NCI-H146 treated with DMSO at 0.1 percent for 48 hours (cell line): ENCODE measurements around the gene NAA35.
"Not testable (repeated sequence)": the region's sequence is repeated elsewhere in the genome, so short reads cannot be mapped to it uniquely, and the experiment has no call there.

Source experiments
- DNase-seq: peaks from one replicate; lab custom pipeline; 2025; ENCODE audit not compliant: unreplicated experiment; lab: John Stamatoyannopoulos, UW

The NAA35 gene

DNA sequence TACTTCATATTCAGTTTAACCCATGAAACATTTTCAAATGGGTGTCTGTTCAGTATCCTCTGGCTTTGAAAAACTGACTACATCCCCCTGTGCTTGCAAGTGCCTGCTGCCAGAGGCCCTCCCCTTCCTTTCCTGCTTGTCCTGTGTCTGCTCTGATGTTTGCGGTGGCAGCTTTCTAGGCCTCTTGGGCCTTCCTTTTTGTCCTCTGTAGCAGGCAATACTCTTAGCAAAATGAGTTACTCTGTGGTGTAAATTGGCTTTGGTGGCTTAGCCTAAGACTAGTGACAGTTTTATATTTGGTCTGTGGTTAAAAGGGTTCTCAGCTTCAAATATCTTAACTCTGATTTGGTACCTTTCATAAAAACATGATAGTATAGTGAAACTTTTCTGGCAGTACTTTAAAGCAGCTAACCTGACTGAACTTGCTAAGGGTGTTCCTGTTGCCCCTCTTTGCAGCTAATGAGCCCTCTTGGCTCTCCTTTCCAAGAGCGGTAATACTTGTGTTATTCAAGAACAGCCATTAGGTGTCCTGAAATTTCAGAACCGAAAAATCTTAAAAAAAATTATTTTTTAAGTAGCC is 81.8 kb downstream of the NAA35 start:
- DNase-seq = no peak

DNA sequence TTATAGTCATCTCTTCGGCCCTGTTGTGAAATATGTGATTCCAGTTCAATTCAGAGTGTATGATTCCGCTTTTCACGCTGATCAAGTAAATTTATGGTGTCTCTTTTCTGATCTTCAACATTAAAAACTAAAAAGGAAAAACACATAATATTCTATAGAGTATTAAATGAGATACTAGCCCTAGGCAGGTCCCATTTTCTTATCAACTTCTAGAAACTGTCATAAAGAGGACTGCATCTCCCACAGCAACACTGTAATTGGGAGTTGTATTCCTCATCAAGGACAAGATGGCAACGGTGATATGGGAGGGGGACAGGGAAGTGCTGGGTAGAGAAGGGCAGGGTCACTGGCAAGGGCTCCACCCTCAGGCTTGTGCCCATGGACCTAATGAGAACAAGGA is 86.8 kb downstream of the NAA35 start:
- DNase-seq = no peak

- DNase-seq = peak; percentile 11
Observed at GRCh38 chr9:86034863-86035734, 94.2 kb downstream of the NAA35 start.

GRCh38 chr9:86035827-86036440 is 95.0 kb downstream of the NAA35 start:
- peak; percentile 60 for DNase-seq

- no peak for DNase-seq
Observed at GRCh38 chr9:86036555-86036954, 95.6 kb downstream of the NAA35 start.

DNA sequence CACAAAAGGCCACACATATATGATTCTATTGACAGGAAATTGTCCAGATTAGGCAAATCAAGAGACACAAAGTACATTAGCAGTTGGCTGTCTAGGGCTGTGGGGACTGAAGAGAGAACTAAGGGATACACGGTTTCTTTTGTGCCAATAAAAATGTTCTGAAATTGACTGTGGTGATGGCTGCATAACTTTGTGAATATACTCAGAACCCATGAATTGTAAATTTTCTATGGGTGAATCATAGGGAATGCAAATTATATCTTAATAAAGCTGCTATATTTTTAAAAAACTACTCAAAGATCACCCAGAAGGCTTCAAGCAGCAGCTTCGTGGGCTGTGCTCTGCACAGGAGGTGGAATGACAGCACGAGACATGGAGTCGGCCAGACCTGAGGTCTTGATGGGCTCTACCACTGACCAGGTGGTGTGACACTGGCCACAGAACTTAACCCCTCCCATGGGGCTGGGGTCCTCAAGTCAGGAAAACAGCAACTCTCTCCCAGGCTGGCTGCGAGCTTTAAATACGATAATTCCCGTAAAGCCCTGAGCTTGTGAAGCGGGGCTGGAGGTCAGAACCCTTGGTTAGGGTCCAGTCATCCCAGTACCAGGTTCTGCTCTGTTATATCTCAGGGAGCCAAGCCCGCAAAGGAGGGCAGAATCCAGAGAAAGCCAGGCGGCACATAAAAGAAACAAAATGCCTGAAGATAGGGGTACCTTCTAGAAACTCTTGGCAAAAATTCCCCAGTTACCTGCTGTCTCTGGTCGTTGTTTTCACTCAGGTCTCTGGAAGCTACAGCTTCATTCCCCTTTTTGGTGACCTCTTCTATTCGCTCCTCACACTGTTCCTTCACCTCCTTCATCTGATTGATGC is 99.3 kb downstream of the NAA35 start:
- DNase-seq = no peak

DNA sequence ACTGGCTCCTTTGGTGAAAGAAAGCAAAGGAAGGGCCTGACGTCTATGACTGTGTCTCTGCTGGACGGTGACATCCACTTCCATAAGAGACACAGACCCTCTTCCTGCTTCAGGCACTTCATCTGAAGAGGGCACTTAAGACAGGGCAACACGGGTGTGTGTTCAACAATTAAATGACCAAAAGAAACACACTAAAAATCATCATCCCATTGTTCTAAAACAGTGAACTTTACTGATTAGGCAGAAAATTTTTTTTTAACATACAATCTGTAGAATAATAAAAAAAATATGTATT is 99.9 kb downstream of the NAA35 start:
- DNase-seq = no peak

GRCh38 chr9:86041311-86041741 is 100.4 kb downstream of the NAA35 start:
- DNase-seq = no peak

GRCh38 chr9:86042199-86042978 is 101.4 kb downstream of the NAA35 start:
- no peak for DNase-seq

DNA sequence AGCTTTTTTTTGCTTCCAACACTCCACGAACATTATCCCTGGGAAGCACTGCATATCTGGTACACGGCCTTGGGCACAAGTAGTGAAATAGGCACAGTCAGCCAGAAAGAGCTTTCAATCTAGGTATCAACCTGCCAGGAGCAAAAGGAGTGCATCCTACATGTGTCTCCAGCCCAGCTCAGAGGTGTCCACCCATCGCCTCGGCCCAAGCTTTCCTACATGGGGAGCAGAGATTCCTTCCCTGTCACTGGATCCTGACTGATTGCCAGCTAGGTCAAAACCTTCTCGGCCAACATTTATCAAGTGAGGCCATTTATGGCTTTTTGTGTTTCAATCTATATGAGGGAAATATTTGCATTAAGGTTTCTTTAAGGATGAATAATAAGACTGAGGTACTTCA is 102.6 kb downstream of the NAA35 start:
- no peak for DNase-seq

DNA sequence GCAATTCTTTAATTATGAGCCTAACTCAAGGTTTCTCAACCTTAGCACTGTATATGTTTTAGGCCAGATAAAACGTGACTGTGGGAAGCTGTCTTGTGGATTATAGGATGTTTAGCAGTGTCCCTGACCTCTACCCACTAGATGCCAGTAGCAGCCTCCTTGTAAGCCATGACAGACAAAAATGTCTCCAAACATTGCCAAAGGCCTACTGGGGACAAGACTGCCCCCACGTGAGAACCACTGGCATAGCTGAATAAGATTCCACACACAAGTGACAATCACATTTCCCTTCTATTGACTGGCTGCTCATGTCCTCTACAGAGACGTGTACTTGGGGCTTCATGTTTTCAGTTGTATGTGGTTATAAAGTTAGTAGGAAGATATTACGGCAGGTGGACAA is 103.1 kb downstream of the NAA35 start:
- no peak for DNase-seq

DNA sequence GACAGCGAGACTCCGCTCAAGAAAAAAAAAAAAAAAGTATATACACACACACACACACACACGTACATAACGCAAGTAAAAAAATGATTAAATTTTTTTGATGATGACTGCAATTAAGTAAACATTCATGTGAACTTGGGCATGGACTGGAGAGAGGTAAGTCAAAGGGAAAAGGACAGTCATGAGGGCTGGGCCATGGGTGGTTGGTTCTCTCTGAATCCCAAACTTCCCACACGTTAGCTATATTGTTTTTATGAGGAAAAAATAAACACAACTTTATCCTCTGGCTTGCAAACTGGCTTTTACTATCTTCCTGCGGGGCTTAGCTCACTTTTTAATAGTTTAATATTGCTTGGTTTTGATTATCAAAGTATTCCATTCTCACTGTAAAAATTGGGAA is 104.7 kb downstream of the NAA35 start:
- DNase-seq = no peak

DNA sequence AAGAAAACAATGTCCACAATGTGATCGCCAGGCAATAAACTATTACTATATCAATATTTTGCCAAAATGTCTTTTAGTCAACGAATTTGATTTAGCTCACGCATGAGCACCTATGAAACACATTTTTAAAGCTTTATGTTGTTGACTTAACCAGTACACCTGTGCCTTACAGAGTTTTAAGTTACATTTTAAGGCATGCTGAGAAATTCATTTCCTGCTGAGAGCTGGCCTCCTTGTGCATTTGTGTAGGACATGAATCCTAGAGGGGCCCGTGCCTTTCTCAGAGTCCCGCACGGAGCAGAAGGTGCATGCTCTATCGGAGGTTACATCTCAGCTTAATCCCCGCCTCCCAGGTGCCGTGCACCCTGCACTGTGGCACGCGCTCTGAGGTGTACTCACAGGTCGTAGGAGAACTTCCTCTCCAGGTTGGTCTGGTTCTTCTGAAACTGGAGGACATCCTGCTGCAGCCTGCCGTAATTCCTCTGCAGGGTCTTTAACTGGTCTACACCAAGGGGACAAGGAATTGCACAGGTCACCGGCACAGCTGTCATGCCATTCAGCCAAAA is 105.2 kb downstream of the NAA35 start:
- no peak for DNase-seq

GRCh38 chr9:86046930-86047341 is 106.0 kb downstream of the NAA35 start:
- DNase-seq = no peak

DNA sequence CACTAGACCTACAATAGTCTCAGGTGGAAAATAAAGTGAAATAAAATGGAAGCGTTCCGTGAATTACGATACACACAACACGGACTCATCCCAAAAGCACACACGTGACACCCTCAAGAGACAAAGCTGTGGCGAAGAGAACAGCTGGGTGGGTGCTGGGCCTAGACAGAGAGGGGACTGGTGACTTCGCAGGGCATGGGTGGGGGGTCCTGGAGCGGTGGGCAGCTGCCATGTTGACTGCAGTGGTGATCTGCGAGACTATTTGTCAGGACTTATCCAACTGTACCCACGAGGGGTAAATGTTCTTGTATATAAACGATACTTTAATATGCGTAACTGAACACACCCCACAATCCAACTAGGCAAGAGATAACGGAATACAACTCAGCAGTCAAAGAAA is 106.4 kb downstream of the NAA35 start:
- no peak for DNase-seq

DNA sequence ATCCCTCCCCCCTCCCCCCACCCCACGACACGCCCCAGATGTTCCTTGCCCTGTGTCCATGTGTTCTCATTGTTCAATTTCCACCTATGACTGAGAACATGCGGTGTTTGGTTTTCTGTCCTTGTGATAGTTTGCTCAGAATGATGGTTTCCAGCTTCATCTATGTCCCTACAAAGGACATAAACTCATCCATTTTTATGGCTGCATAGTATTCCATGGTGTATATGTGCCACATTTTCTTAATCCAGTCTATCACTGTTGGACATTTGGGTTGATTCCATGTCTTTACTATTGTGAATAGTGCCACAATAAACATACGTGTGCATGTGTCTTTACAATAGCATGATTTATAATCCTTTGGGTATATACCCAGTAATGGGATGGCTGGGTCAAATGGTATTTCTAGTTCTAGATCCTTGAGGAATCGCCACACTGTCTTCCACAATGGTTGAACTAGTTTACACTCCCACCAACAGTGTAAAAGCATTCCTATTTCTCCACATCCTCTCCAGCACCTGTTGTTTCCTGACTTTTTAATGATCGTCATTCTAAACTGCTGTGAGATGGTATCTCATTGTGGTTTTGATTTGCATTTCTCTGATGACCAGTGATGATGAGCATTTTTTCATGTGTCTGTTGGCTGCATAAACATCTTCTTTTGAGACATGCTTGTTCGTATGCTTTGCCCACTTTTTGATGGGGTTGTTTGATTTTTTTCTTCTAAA is 107.2 kb downstream of the NAA35 start:
- not testable (repeated sequence) for DNase-seq

DNA sequence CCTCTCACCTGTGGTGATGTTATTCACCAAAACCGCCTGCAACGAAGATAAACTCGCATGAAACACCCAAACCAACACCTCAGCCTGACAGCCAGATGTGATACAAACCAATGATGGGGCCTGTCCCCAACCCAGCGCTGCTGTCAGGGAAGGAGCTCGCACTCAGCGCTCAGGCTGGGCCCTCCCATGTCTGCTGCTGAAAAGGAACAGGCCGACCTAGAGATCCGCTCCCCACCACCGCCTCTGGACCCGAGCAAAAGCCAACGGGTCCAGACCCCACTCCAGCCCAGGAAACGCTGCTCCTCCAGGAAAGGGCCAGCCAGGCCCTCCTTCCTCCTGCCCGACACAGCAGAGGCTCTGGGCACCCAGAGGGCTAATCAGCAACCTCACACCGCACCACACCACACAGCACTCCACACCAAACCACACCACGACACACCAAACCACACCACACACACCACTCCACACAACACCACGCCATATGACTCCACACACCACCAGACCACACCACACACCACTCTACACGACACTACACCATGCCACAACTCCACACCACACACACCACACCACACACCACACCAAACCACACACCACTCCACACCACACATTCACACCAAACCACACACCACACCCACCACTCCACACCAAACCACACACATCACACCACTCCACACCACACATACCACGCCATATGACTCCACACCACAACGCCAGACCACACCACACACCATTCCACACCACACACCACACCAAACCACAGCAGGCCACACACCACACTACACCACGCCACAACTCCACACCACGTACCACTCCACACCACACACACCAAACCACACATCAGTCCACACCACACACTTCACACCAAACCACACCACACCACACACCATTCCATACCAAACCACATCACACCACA is 111.9 kb downstream of the NAA35 start:
- DNase-seq = no peak

DNA sequence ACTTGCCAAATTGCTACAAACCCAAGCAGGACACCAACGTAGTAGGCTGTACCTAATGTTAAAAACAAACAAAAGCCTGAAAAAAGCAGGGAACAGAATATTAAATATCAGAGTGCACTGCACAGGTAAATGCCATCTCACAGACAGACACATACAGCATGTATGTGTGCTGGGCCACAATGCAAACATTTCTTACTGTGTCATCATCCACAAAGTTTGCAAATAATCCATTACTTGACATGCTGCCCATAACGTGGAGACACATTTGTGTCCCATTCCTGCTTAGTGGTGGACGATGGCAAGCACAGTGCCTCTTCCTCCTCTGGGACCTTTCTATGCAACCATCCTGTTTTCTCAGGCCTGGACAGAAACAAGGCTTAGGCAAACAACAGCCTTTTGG is 113.7 kb downstream of the NAA35 start:
- no peak for DNase-seq

DNA sequence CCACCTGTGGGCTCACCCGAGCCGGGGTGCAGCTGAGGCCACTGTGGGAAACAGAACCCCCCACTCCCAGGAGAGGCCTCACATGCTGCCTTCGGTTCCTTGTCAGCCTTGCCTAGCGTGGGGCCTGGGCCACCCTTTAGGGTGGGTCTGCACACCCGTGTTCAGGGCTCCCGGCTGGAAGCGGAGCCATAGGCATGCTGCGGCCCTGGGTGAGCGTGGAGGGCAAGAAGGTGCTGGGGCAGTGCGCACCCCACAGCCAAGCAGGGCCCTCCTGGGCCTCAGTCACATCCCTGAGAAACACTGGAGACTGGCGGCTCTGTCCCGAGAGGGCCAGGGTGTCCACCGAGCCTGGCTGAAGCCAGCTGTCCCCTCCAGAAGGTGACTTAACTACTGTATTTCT is 116.5 kb downstream of the NAA35 start:
- DNase-seq = no peak
